IMR-90 (cell line): ENCODE data around the gene HARS2. TPM values are rescaled to one million over a fixed set of nuclear protein-coding genes. Genes with fewer than 3 reads are reported as not detected.

Experiments used
- ATAC-seq: fragments of 200-7000 bp; cut with Tn5 transposase; 2 replicates; pipeline ENCODE4 v1.9.1; 2020; ENCODE audit warnings: low read depth, mild to moderate bottlenecking, moderate library complexity
- BruUV-seq: library from RNA; stranded (reverse); fragments of 400-500 nt; replicated peaks from 2 replicates; lab custom pipeline; 2021; lab: Mats Ljungman, UMichigan
- CTCF ChIA-PET: fragments of 300-600 bp; formaldehyde crosslinking; extraction: SDS; loops from one replicate; lab custom pipeline; 2021; ENCODE audit warnings: antibody characterized with exemption; lab: Yijun Ruan, JAX
- POLR2A ChIA-PET: fragments of 300-600 bp; sonication (Branson Sonifier 250); formaldehyde crosslinking; loops from one replicate; lab custom pipeline; 2022; ENCODE audit warnings: antibody characterized with exemption; ENCODE audit not compliant: unreplicated experiment; lab: Charles Lee
- DNase-seq: peaks from one replicate; pipeline ENCODE4 v3.0.0; 2013
- H2AFZ ChIP-seq: replicated peaks from 2 replicates; pipeline ENCODE3; 2013; ENCODE audit warnings: low read length, mild to moderate bottlenecking; ENCODE audit not compliant: poor library complexity
- H2AK5ac ChIP-seq: 2 replicates; pipeline ENCODE4 v1.6.1; 2013; ENCODE audit warnings: low read depth, low read length, inconsistent platforms
- H2AK9ac ChIP-seq: replicated peaks from 2 replicates; pipeline ENCODE3; 2013; ENCODE audit warnings: mild to moderate bottlenecking, low read depth, low read length, moderate library complexity; ENCODE audit not compliant: poor library complexity
- H2BK120ac ChIP-seq: 2 replicates; pipeline ENCODE4 v1.6.1; 2013; ENCODE audit warnings: low read depth, low read length, inconsistent platforms
- H2BK15ac ChIP-seq: 3 replicates; pipeline ENCODE4 v1.6.1; 2013; ENCODE audit warnings: low read depth, low read length, inconsistent platforms
- H2BK20ac ChIP-seq: 2 replicates; pipeline ENCODE4 v1.6.1; 2013; ENCODE audit warnings: low read depth, mild to moderate bottlenecking, inconsistent platforms, low read length, moderate library complexity
- H2BK5ac ChIP-seq: 2 replicates; pipeline ENCODE4 v1.6.1; 2013; ENCODE audit warnings: mild to moderate bottlenecking, low read depth, low read length, inconsistent platforms; ENCODE audit not compliant: poor library complexity, severe bottlenecking
- H3K14ac ChIP-seq: replicated peaks from 2 replicates; pipeline ENCODE4 v1.6.1; 2013; ENCODE audit warnings: low read depth, low read length, inconsistent platforms
- H3K18ac ChIP-seq: 2 replicates; pipeline ENCODE4 v1.6.1; 2013; ENCODE audit warnings: low read depth, low read length, control low read depth
- H3K23ac ChIP-seq: 2 replicates; pipeline ENCODE4 v1.6.1; 2013; ENCODE audit warnings: low read depth, low read length, inconsistent platforms
- H3K27ac ChIP-seq: 2 replicates; pipeline ENCODE4 v1.5.1; 2013; ENCODE audit warnings: mild to moderate bottlenecking, control low read depth, low read length; ENCODE audit not compliant: insufficient read depth
- H3K27me3 ChIP-seq: 2 replicates; pipeline ENCODE4 v1.6.1; 2013; ENCODE audit warnings: low read length; ENCODE audit not compliant: control insufficient read depth, insufficient read depth
- H3K36me3 ChIP-seq: 2 replicates; pipeline ENCODE4 v1.6.1; 2013; ENCODE audit warnings: low read length, mixed read lengths; ENCODE audit not compliant: control insufficient read depth, insufficient read depth
- H3K4ac ChIP-seq: 2 replicates; pipeline ENCODE4 v1.6.1; 2013; ENCODE audit warnings: low read depth, low read length, inconsistent platforms
- H3K4me1 ChIP-seq: 2 replicates; pipeline ENCODE4 v1.6.1; 2013; ENCODE audit warnings: low read length, mixed read lengths; ENCODE audit not compliant: control insufficient read depth, insufficient read depth
- H3K4me2 ChIP-seq: 2 replicates; pipeline ENCODE4 v1.6.1; 2013; ENCODE audit warnings: low read depth, mild to moderate bottlenecking, control low read depth, low read length, moderate library complexity
- H3K4me3 ChIP-seq: 2 replicates; pipeline ENCODE4 v1.5.1; 2013; ENCODE audit warnings: low read depth, mild to moderate bottlenecking, control low read depth, low read length, moderate library complexity; ENCODE audit not compliant: insufficient read depth
- H3K56ac ChIP-seq: 2 replicates; pipeline ENCODE4 v1.6.1; 2013; ENCODE audit warnings: low read length, inconsistent platforms; ENCODE audit not compliant: insufficient read depth; ENCODE audit errors: extremely low read depth
- H3K79me1 ChIP-seq, 2 experiments: 2 replicates each; pipeline ENCODE4 v1.6.1; 2013; ENCODE audit warnings: low read length in 2 of 2, inconsistent platforms in 1 of 2, low read depth in 1 of 2
- H3K9ac ChIP-seq: 2 replicates; pipeline ENCODE4 v1.6.1; 2013; ENCODE audit warnings: low read depth, low read length, control low read depth
- H3K9me1 ChIP-seq: 2 replicates; pipeline ENCODE4 v1.6.1; 2013; ENCODE audit warnings: low read length, inconsistent platforms; ENCODE audit not compliant: insufficient read depth
- H3K9me3 ChIP-seq: 2 replicates; pipeline ENCODE4 v1.6.1; 2013; ENCODE audit warnings: low read length; ENCODE audit not compliant: control insufficient read depth, insufficient read depth
- H4K20me1 ChIP-seq: 2 replicates; pipeline ENCODE4 v1.6.1; 2013; ENCODE audit warnings: low read length, inconsistent platforms; ENCODE audit not compliant: insufficient read depth
- H4K5ac ChIP-seq: 2 replicates; pipeline ENCODE4 v1.6.1; 2013; ENCODE audit warnings: mild to moderate bottlenecking, low read depth, low read length, control low read depth
- H4K8ac ChIP-seq, 2 experiments: 2 replicates each; pipeline ENCODE4 v1.6.1; 2013; ENCODE audit warnings: low read depth in 2 of 2, low read length in 2 of 2, control low read depth in 1 of 2, inconsistent platforms in 1 of 2
- H4K91ac ChIP-seq: 2 replicates; pipeline ENCODE4 v1.6.1; 2013; ENCODE audit warnings: low read depth, low read length, inconsistent platforms; ENCODE audit not compliant: insufficient read depth
- ELK1 ChIP-seq: fragments of 150-350 bp; IDR thresholded peaks from 2 replicates; pipeline ENCODE4 v1.6.1; 2016; ENCODE audit warnings: low read depth, mild to moderate bottlenecking, low read length, moderate library complexity, borderline replicate concordance
- NFE2L2 ChIP-seq: fragments of 150-350 bp; IDR thresholded peaks from 2 replicates; pipeline ENCODE4 v1.6.1; 2016; ENCODE audit warnings: low read depth, mild to moderate bottlenecking, low read length
- POLR2A ChIP-seq: IDR thresholded peaks from 2 replicates; pipeline ENCODE4 v1.6.1; 2012; ENCODE audit warnings: mild to moderate bottlenecking, low read depth, low read length
- RFX5 ChIP-seq: IDR thresholded peaks from 2 replicates; pipeline ENCODE4 v1.8.0; 2012; ENCODE audit warnings: low read depth, mild to moderate bottlenecking, low read length, moderate library complexity
- WGBS, 2 experiments: methylation state at CpG; one replicate each; pipeline versions ENCODE4 v1.1.5 to v1.1.7; 2013; ENCODE audit warnings: missing lambda C conversion rate in 2 of 2; ENCODE audit not compliant: insufficient read length in 1 of 2; ENCODE audit errors: extremely low coverage in 2 of 2; 5-methylcytosine and 5-hydroxymethylcytosine counted together
- dilution Hi-C: fragments of 300-500 bp; cut with HindIII; formaldehyde crosslinking; loops from one replicate; pipeline ENCODE4 v1.14.3; 2018; ENCODE audit warnings: low sequenced_read_pairs; ENCODE audit not compliant: unreplicated experiment
- in situ Hi-C: fragments of 300-500 bp; cut with MboI; formaldehyde crosslinking; loops from 3 replicates; pipeline ENCODE4 v1.14.3; 2019; ENCODE audit warnings: low sequenced_read_pairs, inconsistent platforms, mixed read lengths
- intact Hi-C: fragments of 100-400 bp; cut with micrococcal nuclease; formaldehyde crosslinking; loops from 2 replicates; pipeline ENCODE4 v1.10.0; 2022
- polyA plus RNA-seq, 3 experiments: library from polyadenylated mRNA; depleted of rRNA; stranded (reverse); fragments of >200 nt; gene quantifications; 2 replicates each; pipeline ENCODE4 v1.2.3, GENCODE V29; 2012; ENCODE audit warnings: low replicate concordance in 1 of 3
- total RNA-seq: library from RNA; depleted of rRNA; stranded (reverse); fragments of >200 nt; gene quantifications from 2 replicates; pipeline ENCODE4 v1.2.3, GENCODE V29; 2012

The HARS2 gene
- total and polyA plus RNA-seq, 2 of the 4 experiments (the other 2 are of a cell fraction), result 30.1 to 33.0 TPM

- TF ChIP-seq ELK1, result no peak
- no peak for TF ChIP-seq RFX5
- no peak for TF ChIP-seq POLR2A
Observed at GRCh38 chr5:140673187-140673976, 17.9 kb upstream of the HARS2 start, which contains the start of gene DND1 (continued).

- no TSS peak for BruUV-seq
- POLR2A ChIA-PET, result no interaction called here
Observed at GRCh38 chr5:140674211-140674610, 17.0 kb upstream of the HARS2 start.

More at GRCh38 chr5:140674211-140674610, 17.0 kb upstream of the HARS2 start:
- Histone ChIP-seq H2AK9ac (no peak overlapping the region), H3K4me2 (no peak overlapping the region), H3K27ac (no peak overlapping the region), H2AFZ (no peak overlapping the region), H3K23ac (no peak overlapping the region), H2BK20ac (no peak overlapping the region), H3K4me1 (no peaks in the 10 kb centered on the region; the same call in 1 of the 2 replicates), H2AK5ac (no peak overlapping the region), H2BK5ac (no peak overlapping the region), H3K79me1 (peaks cover 0 to 14% of the 10 kb centered on the region in 2 experiments; a peak in 1 of 4 replicates), H4K8ac (no peak overlapping the region), H3K9me1 (peaks cover 4% of the 10 kb centered on the region; the same call in 1 of the 2 replicates), H3K36me3 (peaks cover 61% of the 10 kb centered on the region), H3K14ac (no peak overlapping the region), H3K4me3 (no peak overlapping the region), H3K9ac (no peak overlapping the region), H3K27me3 (no peaks in the 10 kb centered on the region), H2BK15ac (no peak overlapping the region), H4K20me1 (peaks cover 3% of the 10 kb centered on the region; the same call in 1 of the 2 replicates), H3K18ac (no peak overlapping the region), H3K56ac (no peak overlapping the region), H4K5ac (no peak overlapping the region; the same call in 1 of the 2 replicates), H2BK120ac (no peak overlapping the region), H3K9me3 (no peaks in the 10 kb centered on the region), H4K91ac (no peak overlapping the region), H3K4ac (no peak overlapping the region)
- DNase-seq (no peak), ATAC-seq (no peak)
- intact Hi-C loops (no loop called here), in situ Hi-C loops (no loop called here), dilution Hi-C loops (no loop called here)
- TF ChIP-seq NFE2L2, result no peak
- CTCF ChIA-PET, result no interaction called here
- no CpG with 5 or more reads among the region's 2 CpGs for WGBS, 2 experiments
